GM19193 (cell line): ENCODE data around the gene KRTAP4-5.
"Not testable (repeated sequence)": the region's sequence is repeated elsewhere in the genome, so short reads cannot be mapped to it uniquely, and the experiment has no call there.

Source experiments
- POLR2A ChIP-seq: IDR thresholded peaks from 4 replicates; pipeline ENCODE4 v1.6.1; 2011; ENCODE audit not compliant: insufficient read depth, insufficient read length; ENCODE audit errors: extremely low read depth

The KRTAP4-5 gene

GRCh38 chr17:41160648-41161047 lies 11.0 kb upstream of the KRTAP4-5 start, which contains the start of gene KRTAP4-4:
TSS of gene KRTAP4-4 (minus strand) at chr17:41160748. CDS start at chr17:41160691, 57 bp downstream.
- TF ChIP-seq POLR2A = no peak

- no peak for TF ChIP-seq POLR2A
These were observed 4.2 kb upstream of the KRTAP4-5 start for GRCh38 chr17:41153856-41154255.

GRCh38 chr17:41151525-41151924 lies 1.9 kb upstream of the KRTAP4-5 start:
- no peak for TF ChIP-seq POLR2A

GRCh38 chr17:41150026-41150425 lies 401 bp upstream of the KRTAP4-5 start:
- TF ChIP-seq POLR2A = no peak

- TF ChIP-seq POLR2A = no peak
These were observed 2.0 kb downstream of the KRTAP4-5 start for GRCh38 chr17:41147531-41148204.

GRCh38 chr17:41145261-41145660 lies 4.4 kb downstream of the KRTAP4-5 start:
- no peak for TF ChIP-seq POLR2A

GRCh38 chr17:41144846-41145245 lies 4.8 kb downstream of the KRTAP4-5 start:
- TF ChIP-seq POLR2A = no peak

- TF ChIP-seq POLR2A = no peak
These were observed 8.3 kb downstream of the KRTAP4-5 start for GRCh38 chr17:41141361-41141760.

GRCh38 chr17:41140360-41141131 lies 9.1 kb downstream of the KRTAP4-5 start, which contains the start of gene KRTAP4-6:
TSS of gene KRTAP4-6 (minus strand) at chr17:41140544. CDS start at chr17:41140487, 57 bp downstream.
- no peak for TF ChIP-seq POLR2A

- TF ChIP-seq POLR2A = no peak
These were observed 15.5 kb downstream of the KRTAP4-5 start for GRCh38 chr17:41133880-41134735.

GRCh38 chr17:41131979-41132378 lies 17.6 kb downstream of the KRTAP4-5 start:
- no peak for TF ChIP-seq POLR2A

- no peak for TF ChIP-seq POLR2A
These were observed 22.3 kb downstream of the KRTAP4-5 start for GRCh38 chr17:41127371-41127770.

- TF ChIP-seq POLR2A = no peak
These were observed 23.2 kb downstream of the KRTAP4-5 start for GRCh38 chr17:41126412-41126811.

GRCh38 chr17:41125064-41125463 lies 24.6 kb downstream of the KRTAP4-5 start:
- TF ChIP-seq POLR2A = no peak

GRCh38 chr17:41123991-41124371 lies 25.6 kb downstream of the KRTAP4-5 start, which contains the start of gene KRTAP4-12:
TSS of gene KRTAP4-12 (minus strand) at chr17:41124182. CDS start at chr17:41124122, 60 bp downstream.
- not testable (repeated sequence) for TF ChIP-seq POLR2A
